ENCODE measurements around the gene COPZ2.
"Not testable (repeated sequence)": the region's sequence is repeated elsewhere in the genome, so short reads cannot be mapped to it uniquely, and the experiment has no call there.

COPZ2 gene

GRCh38 chr17:48010193-48010592 lies 27.4 kb downstream of the COPZ2 start:
- DNase-seq (ENCODE audit: low read depth in 2 of 2) = no peak
- TF ChIP-seq CTCF (IDR thresholded peaks at IDR 0.05; ENCODE audit: low read depth, low read length) = no peak
- H3K4me3 ChIP-seq (replicated peaks in 1 of 2; ENCODE audit: low read depth in 2 of 2, low read length in 2 of 2) = no peak overlapping the region

- no peak overlapping the region for H3K4me3 ChIP-seq (replicated peaks in 1 of 2; ENCODE audit: low read depth in 2 of 2, low read length in 2 of 2)
- DNase-seq (ENCODE audit: low read depth in 2 of 2) = no peak
- no peak for TF ChIP-seq CTCF (IDR thresholded peaks at IDR 0.05; ENCODE audit: low read depth, low read length)
These were observed 30.5 kb downstream of the COPZ2 start for GRCh38 chr17:48006936-48007709.

- no peak for TF ChIP-seq CTCF (IDR thresholded peaks at IDR 0.05; ENCODE audit: low read depth, low read length)
- no peak overlapping the region for H3K4me3 ChIP-seq (replicated peaks in 1 of 2; ENCODE audit: low read depth in 2 of 2, low read length in 2 of 2)
- no peak for DNase-seq (ENCODE audit: low read depth in 2 of 2)
These were observed 32.6 kb downstream of the COPZ2 start for GRCh38 chr17:48004983-48005382.

- no peak for TF ChIP-seq CTCF (IDR thresholded peaks at IDR 0.05; ENCODE audit: low read depth, low read length)
- DNase-seq (ENCODE audit: low read depth in 2 of 2) = no peak
- no peak overlapping the region for H3K4me3 ChIP-seq (replicated peaks in 1 of 2; ENCODE audit: low read depth in 2 of 2, low read length in 2 of 2)
These were observed 34.0 kb downstream of the COPZ2 start for GRCh38 chr17:48003417-48004151.

GRCh38 chr17:48002916-48003416 lies 34.6 kb downstream of the COPZ2 start:
- no peak for TF ChIP-seq CTCF (IDR thresholded peaks at IDR 0.05; ENCODE audit: low read depth, low read length)
- no peak for DNase-seq (ENCODE audit: low read depth in 2 of 2)
- no peak overlapping the region for H3K4me3 ChIP-seq (replicated peaks in 1 of 2; ENCODE audit: low read depth in 2 of 2, low read length in 2 of 2)

GRCh38 chr17:48002266-48002915 lies 35.2 kb downstream of the COPZ2 start:
- TF ChIP-seq CTCF (IDR thresholded peaks at IDR 0.05; ENCODE audit: low read depth, low read length) = no peak
- no peak overlapping the region for H3K4me3 ChIP-seq (replicated peaks in 1 of 2; ENCODE audit: low read depth in 2 of 2, low read length in 2 of 2)
- DNase-seq (ENCODE audit: low read depth in 2 of 2) = peak; percentile 78 to 83

- not testable (repeated sequence) for DNase-seq (ENCODE audit: low read depth in 2 of 2); H3K4me3 ChIP-seq (replicated peaks in 1 of 2; ENCODE audit: low read depth in 2 of 2, low read length in 2 of 2)
These were observed 35.9 kb downstream of the COPZ2 start for GRCh38 chr17:48001657-48002056.

All from cardiac fibroblast (primary cell).